DLD1 (cell line): ENCODE data around the gene PILRA.
"Not testable (repeated sequence)": the region's sequence is repeated elsewhere in the genome, so short reads cannot be mapped to it uniquely, and the experiment has no call there.

Experiments used
- in situ Hi-C: cut with HindIII; loops from 2 replicates; pipeline ENCODE4 v1.10.0; 2017; ENCODE audit warnings: low sequenced_read_pairs

Gene PILRA

GRCh38 chr7:100432621-100433275, 59.5 kb downstream of the PILRA start:
- in situ Hi-C loops: no loop called here

- in situ Hi-C loops: no loop called here
Measured at GRCh38 chr7:100433276-100433591, 59.9 kb downstream of the PILRA start.

GRCh38 chr7:100433592-100434296, 60.5 kb downstream of the PILRA start:
- in situ Hi-C loops: no loop called here

GRCh38 chr7:100434297-100435144, 61.2 kb downstream of the PILRA start:
- in situ Hi-C loops: no loop called here

- in situ Hi-C loops: no loop called here
Measured at GRCh38 chr7:100435401-100436304, 62.4 kb downstream of the PILRA start.

- in situ Hi-C loops: no loop called here
Measured at GRCh38 chr7:100437150-100438100, 64.1 kb downstream of the PILRA start.

- in situ Hi-C loops: no loop called here
Measured at GRCh38 chr7:100438172-100438571, 64.9 kb downstream of the PILRA start.

GRCh38 chr7:100438731-100439130, 65.4 kb downstream of the PILRA start:
- in situ Hi-C loops: not testable (repeated sequence)

- in situ Hi-C loops: not testable (repeated sequence)
Measured at GRCh38 chr7:100439244-100439643, 66.0 kb downstream of the PILRA start.

- in situ Hi-C loops: no loop called here
Measured at GRCh38 chr7:100441641-100442535, 68.6 kb downstream of the PILRA start.

- in situ Hi-C loops: no loop called here
Measured at GRCh38 chr7:100443096-100443840, 70.0 kb downstream of the PILRA start.

- in situ Hi-C loops: no loop called here
Measured at GRCh38 chr7:100444311-100445278, 71.3 kb downstream of the PILRA start.

GRCh38 chr7:100446040-100446439, 72.8 kb downstream of the PILRA start:
- in situ Hi-C loops: no loop called here

- in situ Hi-C loops: not testable (repeated sequence)
Measured at GRCh38 chr7:100447363-100447762, 74.1 kb downstream of the PILRA start.

GRCh38 chr7:100449190-100449795, 76.0 kb downstream of the PILRA start:
- in situ Hi-C loops: no loop called here
